Liver (tissue), 4 donors: ENCODE measurements around the gene CYP1B1. TPM values are rescaled to one million over a fixed set of nuclear protein-coding genes. Genes with fewer than 3 reads are reported as not detected.

ENCODE experiments used
- polyA plus RNA-seq, 2 donors: library from polyadenylated mRNA; stranded (reverse) in 1 of 2; unstranded in 1 of 2; fragments of 200-250 nt in 1 of 2; fragments of >200 nt in 1 of 2; fragmentation: Nextera tagmentation in 1 of 2; extraction: Ambion mirVana in 1 of 2; gene quantifications; one replicate each; pipeline versions ENCODE4 v1.2.1 to v1.2.3, GENCODE V29; 2013 to 2015
- total RNA-seq, 2 donors: library from RNA; depleted of rRNA; stranded (reverse); fragments of >200 nt; gene quantifications; one replicate each; pipeline ENCODE4 v1.2.3, GENCODE V29; 2014
- donor health status: healthy.
- donor health status: healthy.
- donor health status: healthy.

Gene CYP1B1
- total and polyA plus RNA-seq, 4 donors, result 0.84 to 6.8 (median 3.2) TPM

Other genes starting within 250 kb of the CYP1B1 start
- 10 to 100 TPM in 1 of 2 donors, 1 to 10 TPM in 1; 7.9 to 30.6 TPM for gene RMDN2, start 150.9 kb downstream of the CYP1B1 start, total RNA-seq
- gene RMDN2, start 150.9 kb downstream of the CYP1B1 start, polyA plus RNA-seq, result 10 to 100 TPM in 1 of 2 donors, 1 to 10 TPM in 1; 7.3 to 18.6 TPM